HG03439 (cell line): ENCODE results near the gene FOXM1.
"Not testable (repeated sequence)": the region's sequence is repeated elsewhere in the genome, so short reads cannot be mapped to it uniquely, and the experiment has no call there.

Experiments used
- ATAC-seq: cut with Tn5 transposase; IDR thresholded peaks from one replicate; pipeline ENCODE4 v1.9.1; 2021; ENCODE audit warnings: mild to moderate bottlenecking, moderate library complexity; ENCODE audit not compliant: unreplicated experiment

The FOXM1 gene

DNA sequence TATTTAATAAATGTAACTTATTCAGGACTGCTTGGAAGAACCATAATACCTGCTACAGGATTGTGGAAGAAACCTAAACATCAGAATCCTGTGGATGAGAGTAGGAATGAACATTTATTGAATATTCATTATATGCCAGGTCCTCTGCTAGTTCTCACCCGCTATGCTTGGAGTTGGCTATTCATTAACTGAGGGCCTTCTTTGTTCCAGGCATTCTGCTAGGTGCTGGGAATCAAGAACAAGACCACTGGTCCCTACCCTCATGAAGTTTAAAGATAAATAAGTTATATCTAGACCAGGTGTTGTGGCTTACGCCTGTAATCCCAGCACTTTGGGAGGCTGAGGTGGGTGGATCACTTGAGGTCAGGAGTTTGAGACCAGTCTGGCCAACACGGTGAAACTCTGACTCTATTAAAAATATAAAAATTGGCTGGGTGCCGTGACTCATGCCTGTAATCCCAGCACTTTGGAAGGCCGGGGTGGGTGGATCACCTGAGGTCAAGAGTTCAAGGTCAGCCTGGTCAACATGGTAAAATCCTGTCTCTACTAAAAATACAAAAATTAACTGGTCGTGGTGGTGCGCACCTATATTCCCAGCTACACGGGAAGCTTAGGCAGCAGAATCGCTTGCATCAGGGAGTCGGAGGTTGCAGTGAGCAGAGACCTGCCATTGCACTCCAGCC, 9.9 kb upstream of the FOXM1 start:
- no peak for ATAC-seq

DNA sequence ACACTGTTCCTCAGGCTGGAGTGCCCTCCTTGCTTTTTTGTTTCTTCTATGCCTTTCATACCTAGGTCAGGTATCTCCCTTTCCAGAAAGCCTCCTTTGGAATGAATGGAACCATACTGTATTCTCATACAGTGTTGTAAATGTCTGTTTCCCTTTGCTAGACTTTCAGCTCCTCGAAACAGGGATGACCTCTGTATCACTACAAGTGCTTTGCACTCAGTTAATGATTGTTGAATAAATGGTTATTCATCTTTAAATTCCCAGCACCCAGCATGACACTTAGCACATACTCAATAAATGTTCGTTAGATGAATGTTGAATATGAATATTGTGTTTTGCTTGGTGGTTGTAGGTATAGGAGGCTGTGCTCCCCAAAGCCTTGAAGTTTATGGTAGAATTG, 7.8 kb upstream of the FOXM1 start:
- no peak for ATAC-seq

DNA sequence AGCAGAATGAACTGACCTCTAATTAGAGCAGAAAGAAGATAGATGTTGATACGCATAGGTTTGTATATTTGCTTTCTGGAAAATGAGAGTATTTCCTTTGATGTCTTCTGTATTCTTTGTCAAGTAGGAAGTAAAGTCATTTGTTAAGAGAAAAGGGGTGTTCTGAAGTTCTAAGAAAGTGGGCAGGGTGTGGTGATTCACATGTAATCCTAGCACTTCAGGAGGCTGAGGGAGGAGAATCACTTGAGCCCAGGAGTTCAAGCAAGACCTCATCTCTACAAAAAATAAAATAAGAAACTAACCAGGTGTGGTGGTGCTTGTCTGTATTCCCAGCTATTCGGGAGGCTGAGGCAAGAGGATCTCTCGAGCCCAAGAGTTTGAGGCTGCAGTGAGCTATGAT, 2.9 kb upstream of the FOXM1 start:
- ATAC-seq, result no peak

DNA sequence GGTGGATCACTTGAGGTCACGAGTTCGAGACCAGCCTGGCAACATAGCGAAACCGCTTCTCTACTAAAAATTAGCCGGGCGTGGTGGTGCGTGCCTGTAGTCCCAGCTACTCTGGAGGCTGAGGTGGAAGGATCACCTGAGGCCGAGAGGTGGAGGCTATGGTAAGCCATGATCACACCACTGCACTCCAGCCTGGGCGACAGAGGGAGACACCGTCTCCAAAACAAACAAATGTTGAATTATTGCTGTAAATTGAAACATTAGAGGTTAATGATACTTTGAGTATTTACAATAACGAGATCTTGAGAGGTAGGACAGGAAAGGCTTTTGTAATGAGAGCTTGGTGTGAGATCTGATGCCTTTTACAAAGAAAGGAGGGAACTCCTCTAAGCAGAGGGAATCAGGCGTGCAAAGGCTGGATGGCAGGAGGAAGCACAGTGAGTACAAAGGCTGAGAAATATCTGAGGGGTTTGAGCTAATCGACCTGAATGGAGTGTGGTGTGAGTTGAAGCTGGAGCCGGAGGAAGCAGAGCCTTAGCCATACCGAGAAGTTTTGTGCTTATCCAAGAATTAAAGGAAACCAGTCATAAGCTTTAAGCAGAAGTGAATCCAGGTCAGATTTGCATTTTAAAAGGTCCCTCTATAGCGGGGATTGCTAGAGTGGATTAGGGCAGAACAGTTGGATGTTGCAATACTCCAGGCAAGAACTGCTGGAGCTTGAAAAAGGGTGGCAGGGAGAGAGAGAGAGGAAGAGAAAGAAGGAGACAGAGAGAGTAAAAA, 1.2 kb upstream of the FOXM1 start:
- no peak for ATAC-seq

DNA sequence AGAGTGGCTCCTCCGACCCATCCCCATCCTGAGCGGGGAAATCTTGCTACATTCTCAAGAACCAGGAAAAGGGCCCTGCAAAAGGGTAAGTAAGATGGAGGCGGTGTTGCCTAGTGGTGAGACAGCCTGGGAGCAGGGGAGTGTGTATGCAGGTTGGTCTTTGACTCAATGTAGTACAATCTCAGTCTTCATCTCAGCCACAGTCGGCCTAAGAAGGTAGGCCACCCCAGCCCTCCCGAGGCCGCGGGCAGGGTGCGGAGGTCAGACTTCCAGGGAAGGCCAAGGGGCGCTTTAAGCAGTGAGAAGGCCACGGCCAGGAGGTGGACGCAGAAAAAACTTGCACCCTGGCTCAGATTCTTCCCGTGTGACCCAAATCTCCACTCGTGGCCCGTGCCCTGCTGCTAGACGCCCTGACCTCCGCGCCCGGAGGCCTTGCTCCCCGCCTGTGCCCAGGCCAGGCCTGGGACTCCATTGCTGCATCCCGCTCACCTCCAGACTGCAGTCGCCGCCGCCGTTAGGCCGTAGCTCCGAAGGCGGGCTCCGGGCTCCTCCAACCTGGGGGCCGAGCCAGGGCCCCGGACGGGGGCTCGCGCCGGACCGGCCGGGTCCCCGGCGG, 435 bp downstream of the FOXM1 start:
- ATAC-seq, result peak; percentile 28

DNA sequence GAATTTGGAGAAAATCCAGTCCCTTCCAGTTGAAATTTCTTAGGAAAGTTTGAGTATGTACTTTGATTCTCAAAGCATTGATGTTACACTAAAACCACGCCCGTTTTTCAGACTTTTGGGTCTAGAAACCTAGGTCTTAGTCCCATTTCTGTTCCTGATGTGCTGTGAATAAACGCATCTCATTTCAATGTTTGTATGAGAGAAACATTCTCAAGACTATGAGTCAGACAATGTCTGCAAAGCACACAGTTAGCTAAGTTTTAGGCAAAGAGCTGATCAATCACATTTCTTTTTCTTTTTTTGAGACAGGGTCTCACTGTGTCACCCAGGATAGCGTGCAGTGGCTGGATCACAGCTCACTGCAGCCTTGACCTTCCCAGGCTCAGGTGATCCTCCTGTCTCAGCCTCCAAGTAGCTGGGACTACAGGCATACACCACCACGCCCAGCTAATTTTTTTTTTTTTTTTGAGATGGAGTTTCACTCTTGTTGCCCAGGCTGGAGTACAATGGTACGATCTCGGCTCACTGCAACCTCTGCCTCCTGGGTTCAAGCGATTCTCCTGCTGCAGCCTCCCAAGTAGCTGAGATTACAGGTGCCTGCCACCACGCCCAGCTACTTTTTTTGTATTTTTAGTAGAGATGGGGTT, 7.9 kb downstream of the FOXM1 start:
- ATAC-seq, result not testable (repeated sequence)

DNA sequence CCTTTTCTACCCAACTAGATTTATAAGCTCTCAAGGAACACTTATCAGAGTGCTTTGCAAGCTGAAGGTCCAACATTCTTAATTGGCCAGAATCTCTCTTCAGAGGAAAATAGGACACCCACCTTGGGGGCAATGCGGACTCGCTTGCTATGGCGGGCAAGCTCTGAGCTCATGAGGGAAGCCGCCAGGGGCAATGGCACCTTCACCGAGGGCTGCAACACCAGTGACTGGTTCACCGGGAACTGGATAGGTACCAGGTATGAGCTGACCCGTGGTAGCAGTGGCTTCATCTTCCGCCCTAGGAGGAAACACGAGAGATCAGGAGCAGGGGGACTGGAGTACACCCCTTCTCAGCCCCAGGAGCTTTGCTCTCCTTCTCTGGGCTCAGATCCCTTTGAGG, 12.8 kb downstream of the FOXM1 start:
- ATAC-seq, result no peak

DNA sequence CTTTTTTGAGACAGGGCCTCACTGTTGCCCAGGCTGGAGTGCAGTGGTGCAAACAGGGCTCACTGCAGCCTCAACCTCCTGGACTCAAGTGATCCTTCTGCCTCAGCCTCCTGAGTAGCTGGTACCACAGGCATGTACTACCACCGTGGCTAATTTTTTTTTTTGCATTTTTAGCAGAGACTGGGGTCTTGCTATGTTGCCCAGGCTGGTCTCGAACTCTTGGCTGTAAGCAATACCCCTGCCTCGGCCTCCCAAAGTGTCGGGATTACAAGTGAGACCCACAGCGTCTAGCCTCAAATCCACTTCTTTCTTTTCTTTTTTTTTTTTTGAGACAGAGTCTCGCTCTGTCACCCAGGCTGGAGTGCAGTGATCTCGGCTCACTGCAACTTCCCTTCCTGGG, 13.6 kb downstream of the FOXM1 start:
- ATAC-seq, result not testable (repeated sequence)

DNA sequence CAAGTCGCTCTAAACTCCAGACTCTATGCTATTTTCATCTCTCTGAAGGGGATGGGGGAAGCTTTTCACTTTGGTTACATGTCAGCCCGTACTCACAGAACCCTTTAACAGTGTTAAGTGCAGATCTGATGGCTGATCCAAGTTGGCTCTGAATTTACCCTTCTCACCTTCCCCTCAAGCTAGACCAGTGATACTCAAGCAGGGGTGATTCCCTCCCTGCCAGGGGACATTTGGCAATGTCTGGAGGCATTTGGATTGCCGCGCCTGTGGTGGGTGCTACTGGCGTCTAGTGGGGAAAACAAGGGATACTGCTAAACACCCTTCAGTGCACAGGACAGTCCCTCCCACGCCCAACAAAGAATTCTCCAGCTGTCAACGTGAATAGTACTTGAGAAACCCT, 14.1 kb downstream of the FOXM1 start:
- ATAC-seq, result no peak

DNA sequence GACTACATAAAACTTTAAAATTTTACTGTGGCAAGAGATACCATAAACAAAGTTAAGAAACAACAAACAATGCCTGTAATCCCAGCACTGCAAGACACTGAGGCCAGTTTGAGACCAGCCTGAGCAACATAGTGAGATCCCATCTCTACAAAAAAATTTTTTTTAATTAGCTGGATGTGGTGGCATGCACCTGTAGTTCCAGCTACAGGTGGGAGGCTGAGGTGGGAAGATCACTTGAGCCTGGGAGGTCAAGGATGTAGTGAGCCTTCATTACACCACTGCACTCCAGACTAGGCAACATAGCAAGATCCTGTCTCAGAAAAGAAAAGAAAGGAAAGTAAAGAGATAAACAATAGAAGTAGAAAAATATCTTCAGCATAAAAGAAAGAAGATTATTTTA, 16.8 kb downstream of the FOXM1 start:
- ATAC-seq, result no peak

DNA sequence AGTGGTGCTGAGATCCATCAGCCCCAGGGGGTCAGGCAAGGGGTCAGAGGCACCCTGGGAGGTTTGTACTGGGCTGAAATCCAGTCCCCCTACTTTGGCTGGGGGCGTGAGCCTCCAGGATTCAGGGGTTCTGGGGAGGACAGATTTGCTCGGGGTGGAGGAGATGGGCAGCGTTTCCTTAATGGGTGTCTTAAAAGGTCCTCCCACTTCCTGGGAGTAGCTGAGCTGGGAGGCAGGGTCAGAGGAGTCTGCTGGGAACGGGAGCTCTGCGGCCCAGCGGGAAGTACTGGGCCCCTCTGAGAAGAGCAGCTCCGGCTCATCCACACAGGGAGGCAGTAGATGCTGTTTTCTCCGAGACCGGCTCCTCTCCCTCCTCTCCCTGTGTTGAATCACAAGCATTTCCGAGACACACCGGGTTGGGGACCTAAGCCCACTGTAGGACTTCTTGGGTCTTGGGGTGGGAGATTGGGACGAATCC, 18.0 kb downstream of the FOXM1 start:
- ATAC-seq, result no peak

DNA sequence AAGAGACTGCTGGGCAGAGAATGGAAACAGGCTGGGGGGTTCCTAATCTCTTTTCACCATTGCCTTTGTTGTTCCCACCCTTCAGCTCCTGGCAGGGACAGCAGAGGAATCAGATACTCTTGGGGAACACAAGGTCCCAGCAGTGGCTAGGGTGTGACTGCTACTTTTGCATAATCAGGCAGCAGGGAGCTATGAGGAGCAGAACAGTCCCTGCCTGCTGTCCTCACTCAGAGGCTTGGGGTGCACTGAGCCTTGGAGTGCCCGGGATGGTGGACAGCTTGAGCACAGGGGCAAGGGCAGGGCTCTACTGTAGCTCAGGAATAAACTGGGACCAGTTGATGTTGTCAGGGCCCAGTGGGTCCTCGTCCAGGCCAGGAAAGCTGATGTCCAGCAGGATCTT, 18.6 kb downstream of the FOXM1 start:
- ATAC-seq, result no peak

DNA sequence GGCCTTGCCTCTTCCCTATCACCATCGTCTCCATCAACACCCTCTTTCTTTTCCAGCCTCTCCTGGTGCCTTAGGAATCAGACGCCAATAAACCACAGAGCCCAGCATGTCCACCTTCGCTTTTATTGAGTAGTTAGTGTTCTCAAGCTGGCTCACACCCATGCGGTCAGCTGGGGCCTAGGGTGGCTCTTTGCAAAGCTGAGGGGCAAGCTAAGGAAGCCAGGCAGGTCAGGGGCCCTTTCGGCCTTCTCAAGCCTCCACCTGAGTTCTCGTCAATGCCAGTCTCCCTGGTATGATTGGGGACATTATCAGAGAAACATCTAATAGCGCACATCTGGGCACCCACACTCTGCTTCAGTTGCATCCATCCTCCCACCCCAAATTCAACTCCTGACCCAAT, 19.4 kb downstream of the FOXM1 start:
- no peak for ATAC-seq

DNA sequence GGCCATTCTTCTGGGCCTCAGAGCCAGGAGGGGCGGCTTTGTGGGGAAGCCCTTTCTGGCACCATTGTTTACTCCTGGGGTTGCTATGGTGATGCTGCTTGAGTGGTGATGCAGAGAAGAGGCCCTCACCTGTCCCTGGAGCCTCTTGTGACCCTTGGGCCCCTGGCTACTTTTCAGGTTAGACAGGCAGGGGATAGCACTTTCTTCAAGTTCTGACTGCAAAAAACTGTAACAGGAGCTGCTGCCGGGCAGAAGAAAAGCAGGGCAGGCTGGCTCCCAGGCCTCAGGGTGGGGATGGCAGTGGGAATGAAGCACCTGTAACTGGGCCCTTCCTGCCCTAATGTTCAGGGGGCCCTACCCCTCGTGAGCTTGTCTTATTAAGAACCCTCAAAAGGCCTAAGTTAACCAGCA, 19.9 kb downstream of the FOXM1 start, which contains the start of gene TEX52:
TEX52 (minus strand) TSS at position 19 of the 411 bp plus-strand sequence; CDS start at position 6, 13 bp downstream.
- ATAC-seq, result no peak

DNA sequence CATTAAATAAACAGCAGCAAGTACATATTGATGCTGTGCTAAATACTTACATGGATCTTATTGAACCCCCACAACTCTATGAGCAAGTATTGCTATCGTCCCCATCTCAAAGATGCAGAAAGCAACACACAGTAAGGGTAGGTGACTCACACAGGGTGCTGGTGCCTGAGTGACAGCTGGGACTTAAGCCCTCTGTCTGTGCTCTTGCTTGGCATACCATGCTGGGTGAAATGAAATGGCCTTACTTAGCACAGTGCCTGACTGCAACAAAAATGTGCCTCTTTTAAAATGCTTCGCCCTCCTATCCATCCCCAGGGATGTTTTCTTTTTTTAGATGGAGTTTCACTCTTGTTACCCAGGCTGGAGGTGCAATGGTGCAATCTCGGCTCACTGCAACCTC, 20.9 kb downstream of the FOXM1 start:
- no peak for ATAC-seq

DNA sequence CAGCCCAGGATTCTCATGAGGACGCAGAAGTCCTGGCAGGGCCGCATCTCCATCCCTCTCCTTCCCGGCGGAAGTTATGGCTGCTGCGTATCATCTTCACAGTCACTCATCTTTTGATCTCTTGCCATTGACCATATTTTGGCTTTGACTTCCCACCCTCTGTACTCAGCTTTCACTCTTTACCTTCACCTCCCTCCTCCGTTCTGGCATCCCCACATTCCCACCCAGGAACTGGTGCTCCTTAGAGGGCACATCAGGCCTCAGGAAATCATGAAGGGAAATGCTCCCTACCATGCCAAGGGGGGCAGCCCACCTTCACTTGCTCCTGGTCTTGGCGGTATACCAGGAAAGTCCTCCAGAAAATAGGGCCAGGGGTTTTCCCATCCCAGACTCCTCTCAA, 21.4 kb downstream of the FOXM1 start:
- no peak for ATAC-seq

DNA sequence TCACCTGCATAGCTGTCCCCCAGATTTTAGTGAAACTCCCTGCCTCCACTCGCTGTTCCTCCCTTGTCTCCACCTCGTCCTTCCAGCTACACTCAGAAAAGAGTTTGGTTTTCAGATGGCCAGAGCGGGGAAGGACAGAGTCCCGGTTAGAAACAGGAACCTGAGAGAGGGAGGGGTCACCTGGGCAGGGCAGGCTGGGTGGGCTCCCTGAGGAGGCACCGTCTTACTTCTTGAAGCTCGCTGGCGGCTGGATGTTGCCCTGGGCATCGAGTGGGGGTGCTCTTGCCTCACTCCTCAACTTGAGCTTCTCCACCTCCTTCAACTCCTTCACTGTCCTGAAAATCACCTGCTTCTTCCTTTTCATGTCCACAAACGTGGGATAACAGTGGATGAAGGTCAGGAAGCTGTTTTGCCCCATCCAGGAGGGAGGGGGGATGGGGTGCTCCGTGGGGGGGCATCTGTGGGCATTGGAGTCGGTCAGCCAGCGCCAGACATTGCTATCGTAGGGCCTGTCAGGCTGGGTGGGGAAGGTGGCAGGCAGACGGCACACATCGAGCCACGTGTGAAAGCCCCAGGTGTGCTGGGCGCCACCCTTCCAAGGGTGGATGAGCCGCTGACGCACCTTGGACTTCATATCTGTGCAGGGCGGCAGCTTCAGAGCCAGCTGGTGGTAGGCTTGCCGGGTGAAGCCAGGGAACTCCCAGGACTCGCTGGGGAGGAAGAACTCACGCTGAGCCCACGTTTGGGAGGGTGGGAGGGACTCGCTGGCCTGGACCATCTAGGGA, 22.1 kb downstream of the FOXM1 start:
- ATAC-seq, result no peak

DNA sequence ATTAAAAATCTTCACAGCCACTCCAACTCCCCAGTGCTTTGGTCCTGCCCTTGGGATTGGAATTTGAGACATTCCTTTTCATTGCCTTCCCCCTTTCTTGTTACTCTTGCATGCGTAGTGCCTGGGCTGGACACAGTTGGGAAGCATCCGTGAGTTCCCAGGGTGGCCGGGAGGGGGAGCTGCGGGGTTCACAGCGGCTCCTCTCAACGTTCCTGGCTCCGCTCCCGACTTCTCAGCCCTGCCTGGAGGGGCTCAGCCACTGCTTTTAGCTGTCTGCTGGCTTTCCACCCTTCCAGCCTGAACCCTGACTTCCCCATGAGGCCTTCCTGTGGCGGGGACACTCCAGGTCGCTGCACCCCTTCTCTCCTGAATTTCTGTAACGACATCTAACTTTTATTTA, 23.3 kb downstream of the FOXM1 start:
- ATAC-seq, result no peak

DNA sequence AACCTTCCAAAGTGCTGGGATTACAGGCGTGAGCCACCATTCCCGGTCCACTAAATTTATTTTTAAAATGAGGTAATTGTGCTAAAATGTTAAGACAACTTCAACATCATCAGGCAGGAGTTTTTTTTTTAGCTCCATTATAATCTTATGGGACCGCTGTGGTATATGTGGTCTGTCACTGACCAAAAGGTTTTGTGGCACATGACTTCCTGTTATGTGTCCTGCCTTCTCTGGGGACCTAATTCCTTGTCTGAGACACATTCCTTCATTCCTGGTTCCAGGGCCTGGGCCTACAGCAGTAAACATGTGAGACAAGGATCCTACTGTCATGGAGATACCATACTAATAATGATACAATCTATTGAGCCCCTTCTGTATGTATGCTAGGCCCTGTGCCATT, 25.0 kb downstream of the FOXM1 start:
- no peak for ATAC-seq

DNA sequence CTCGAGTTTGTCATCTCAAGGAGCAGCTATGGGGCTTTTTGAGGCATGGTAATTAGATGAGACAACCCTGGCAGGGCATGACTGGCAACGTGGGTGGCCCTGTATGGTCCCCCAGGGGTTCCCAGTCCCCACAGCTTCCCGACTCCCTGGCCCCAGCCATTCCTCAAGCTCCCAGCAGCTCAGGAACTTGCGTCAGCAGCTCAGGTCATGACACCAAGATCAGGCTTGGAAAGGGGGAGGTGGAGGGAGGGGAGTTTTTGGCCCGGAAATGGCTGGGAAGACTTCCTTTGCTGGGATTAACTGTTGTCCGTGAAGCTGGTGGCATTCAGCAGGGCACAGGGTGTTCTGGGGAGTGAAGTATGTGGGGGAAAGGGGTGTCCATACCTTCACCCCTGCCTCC, 31.7 kb downstream of the FOXM1 start:
- ATAC-seq, result no peak

DNA sequence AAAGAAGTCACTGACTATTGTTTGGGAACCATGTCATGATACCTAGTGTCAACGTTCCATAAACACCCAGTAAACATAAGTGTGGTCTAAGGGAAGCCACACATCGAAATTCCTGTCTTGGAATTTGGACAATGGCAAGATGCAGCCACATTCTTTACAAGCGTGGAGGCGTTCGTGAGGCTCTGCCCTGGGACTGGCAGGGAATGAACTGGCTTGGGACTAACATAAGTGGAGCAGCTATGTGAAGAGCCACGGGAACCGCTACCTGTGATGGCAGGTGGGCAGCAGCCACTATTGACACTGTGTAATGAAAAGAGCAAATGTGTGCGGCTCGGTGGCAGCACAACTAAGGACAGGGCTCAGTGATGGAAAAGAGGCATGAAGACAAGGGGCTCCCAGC, 32.2 kb downstream of the FOXM1 start:
- ATAC-seq, result no peak
